ENCODE measurements around the gene EQTN.

DNA sequence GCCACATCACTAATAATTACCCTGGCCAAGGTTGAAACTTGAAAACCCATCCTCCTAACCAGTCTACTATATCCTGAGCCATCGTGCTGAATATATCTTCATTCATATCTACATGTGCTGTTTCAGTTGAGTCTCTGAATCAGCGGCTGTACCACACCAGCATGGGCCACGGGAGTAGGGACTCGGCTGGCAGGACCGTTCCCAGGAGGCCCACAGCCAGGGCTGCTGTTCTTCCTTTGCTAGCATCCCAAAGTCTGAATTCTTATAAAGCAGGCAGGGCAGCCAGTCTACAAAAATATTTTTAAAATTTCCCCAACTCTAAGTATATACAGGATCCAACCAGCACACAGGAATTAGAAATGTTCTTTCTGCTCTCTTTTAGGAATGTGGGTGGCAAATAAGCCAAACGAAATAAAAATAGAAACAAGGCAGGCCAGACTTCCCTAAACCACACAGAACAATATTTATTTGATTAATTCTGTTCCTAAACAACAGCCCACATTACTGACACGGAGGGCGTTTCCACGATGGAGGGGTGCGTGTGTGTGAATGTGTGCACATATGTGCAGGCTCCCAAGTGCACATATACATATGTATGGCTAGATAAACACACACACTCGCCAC, 42.8 kb upstream of the EQTN start:
- TF ChIP-seq EZH2phosphoT487 (IDR thresholded peaks at IDR 0.05) = no peak
- TF ChIP-seq, protein P1, sequence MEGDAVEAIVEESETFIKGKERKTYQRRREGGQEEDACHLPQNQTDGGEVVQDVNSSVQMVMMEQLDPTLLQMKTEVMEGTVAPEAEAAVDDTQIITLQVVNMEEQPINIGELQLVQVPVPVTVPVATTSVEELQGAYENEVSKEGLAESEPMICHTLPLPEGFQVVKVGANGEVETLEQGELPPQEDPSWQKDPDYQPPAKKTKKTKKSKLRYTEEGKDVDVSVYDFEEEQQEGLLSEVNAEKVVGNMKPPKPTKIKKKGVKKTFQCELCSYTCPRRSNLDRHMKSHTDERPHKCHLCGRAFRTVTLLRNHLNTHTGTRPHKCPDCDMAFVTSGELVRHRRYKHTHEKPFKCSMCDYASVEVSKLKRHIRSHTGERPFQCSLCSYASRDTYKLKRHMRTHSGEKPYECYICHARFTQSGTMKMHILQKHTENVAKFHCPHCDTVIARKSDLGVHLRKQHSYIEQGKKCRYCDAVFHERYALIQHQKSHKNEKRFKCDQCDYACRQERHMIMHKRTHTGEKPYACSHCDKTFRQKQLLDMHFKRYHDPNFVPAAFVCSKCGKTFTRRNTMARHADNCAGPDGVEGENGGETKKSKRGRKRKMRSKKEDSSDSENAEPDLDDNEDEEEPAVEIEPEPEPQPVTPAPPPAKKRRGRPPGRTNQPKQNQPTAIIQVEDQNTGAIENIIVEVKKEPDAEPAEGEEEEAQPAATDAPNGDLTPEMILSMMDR (IDR thresholded peaks at IDR 0.05) = no peak
- TF ChIP-seq EZH2 (IDR thresholded peaks at IDR 0.05) = no peak
